GM19328 (cell line): Measurements from ENCODE around the gene STUM.
"Not testable (repeated sequence)": the region's sequence is repeated elsewhere in the genome, so short reads cannot be mapped to it uniquely, and the experiment has no call there.

ENCODE experiments used
- ATAC-seq: cut with Tn5 transposase; IDR thresholded peaks from one replicate; pipeline ENCODE4 v1.9.1; 2021; ENCODE audit warnings: mild to moderate bottlenecking, moderate library complexity; ENCODE audit not compliant: unreplicated experiment

Gene STUM

DNA sequence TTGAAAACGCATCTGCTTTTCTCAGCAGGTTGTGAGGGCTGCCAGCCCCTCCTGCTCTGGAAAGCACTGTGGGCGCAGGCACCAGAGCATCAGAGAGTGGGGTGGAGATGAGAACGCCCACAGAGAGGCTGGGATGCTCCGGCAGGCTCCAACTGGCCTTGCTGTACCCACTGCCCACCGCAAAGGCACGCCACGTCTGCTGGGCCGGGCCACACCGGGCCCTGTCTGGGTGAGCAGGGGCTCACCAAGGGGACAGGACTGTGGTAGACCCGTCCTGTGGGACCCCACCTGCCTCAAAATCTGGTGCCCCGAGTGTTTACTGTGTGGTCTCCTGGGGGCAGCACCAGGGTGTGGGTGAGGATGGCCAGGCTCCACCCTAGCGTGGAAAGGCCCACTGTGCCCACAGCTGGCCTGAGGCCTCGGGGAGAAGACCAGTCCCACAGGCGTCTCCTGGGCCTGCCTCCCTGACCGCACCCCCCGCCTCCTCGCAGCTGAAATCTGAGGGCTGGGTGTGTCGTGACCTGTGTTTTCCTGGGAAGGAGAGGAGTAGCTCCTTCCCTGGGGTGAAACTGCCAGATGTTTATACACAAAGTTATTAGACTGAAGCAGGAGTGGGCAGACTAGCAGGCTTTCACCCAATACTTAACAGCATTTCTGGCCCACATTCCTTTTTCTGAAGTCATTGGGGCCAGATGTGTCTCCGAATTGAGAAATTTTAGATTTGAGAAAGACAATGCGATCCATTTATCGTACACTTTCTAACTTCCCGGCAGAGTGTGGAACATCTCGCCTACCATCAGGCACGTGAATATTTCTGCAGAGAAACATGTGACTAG is 53.8 kb downstream of the STUM start:
- ATAC-seq = no peak

DNA sequence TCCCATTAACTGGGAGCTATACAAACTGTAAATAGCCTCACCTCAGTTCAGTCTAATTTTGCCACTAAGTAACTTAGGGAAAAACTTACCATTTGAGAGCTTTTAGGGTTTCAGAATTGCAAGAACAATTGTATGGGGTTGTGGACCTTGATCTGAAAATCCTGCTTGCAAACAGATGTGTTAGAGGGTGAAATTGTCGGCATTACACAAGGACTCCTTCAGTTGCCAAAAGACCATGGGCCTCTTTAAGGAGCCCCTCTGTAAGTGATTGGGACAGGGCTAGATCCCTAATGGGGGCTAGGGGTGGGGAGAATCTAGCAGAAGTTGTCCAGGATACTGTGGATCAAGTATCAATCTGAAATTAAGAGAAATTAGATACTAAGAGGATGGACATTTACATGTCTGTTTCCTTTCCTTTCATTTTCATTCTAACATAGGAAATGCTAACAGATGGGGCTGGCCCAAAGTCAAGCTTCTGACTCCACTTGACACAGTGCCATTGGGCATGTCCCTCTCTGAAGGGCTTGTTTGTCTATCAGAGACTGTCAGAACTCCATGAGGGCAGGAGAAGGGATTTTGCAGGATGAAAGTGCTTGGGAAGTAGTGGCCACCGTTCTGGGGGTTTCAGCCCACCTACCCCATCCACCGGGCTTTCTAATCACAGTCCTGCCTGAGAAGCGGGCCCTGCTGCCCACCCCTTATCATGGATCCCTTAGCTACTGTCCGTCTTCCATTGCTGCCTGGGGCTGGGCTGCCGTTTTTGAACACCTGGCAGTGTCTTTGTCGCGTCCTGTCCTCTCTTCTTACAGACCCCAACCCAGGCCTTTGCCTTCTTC is 54.7 kb downstream of the STUM start:
- ATAC-seq = no peak

DNA sequence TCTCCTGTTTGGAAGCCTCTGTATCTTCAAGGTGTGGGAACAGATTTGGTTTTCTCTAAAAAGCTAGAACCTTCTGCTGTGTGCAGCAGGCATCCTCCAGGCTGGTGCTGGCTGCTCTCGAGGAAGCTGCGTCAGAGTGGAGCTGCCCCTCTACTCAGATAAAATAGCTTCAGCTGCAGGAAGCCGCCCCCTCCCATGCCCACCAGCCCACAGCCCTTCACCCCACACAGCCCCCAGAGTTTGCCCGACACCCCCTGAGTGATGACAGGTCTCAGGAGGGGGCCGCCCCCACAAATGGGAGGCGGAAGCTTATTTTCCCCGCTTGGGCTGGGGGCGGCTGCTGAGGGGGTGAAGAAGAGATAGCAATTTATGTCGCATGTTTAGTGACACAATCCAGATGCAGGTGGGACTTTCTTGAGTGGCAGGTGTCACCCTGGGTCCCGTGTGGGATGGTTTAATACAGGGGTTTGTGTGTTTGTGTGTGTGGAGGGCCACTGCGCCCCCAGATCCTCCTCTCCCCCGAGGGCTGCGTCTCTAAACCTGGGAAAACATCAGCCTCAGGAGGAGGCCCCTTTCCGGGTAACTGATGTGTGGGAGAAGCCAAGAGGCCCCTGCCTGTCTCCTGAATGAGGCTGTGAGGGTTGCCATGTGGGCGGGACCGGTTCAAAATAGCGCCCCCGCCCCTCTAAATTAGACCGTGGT is 55.4 kb downstream of the STUM start:
- no peak for ATAC-seq

DNA sequence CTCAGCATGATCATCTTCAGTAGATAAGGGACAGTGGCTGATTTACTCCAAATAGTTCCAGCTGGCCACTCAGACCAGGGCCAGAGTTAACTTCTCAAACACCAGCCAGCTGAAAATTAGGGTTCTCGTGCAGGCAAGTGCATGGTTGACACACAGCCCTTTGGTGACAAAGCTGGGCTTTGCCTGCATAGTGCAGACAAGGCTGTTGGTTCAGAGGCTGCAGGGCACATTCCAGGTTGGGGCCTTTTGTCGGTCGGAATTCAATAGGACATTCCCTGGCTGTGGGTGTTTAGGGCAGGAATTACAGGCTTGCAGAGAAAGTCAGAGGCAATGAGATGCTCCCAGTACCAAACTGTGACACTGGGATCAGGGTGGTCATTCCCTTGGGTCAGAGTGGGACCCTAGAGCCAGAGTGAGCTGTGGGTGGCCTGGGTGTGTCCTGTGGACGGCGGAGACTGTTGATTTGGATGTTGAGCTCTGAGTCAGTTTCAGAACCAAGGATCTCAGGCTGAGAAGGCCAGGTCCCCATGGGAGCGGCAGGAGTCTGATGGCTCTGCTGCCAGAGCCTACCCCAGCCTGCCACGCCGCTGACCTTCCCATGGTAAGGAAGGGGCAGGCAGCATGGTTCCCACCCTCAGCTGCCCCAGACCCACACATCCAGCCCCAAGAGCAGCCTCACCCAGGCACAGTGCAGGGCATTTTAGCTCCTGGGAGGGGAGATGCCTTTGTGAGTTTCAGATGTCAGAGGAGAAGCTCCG is 56.2 kb downstream of the STUM start:
- no peak for ATAC-seq

DNA sequence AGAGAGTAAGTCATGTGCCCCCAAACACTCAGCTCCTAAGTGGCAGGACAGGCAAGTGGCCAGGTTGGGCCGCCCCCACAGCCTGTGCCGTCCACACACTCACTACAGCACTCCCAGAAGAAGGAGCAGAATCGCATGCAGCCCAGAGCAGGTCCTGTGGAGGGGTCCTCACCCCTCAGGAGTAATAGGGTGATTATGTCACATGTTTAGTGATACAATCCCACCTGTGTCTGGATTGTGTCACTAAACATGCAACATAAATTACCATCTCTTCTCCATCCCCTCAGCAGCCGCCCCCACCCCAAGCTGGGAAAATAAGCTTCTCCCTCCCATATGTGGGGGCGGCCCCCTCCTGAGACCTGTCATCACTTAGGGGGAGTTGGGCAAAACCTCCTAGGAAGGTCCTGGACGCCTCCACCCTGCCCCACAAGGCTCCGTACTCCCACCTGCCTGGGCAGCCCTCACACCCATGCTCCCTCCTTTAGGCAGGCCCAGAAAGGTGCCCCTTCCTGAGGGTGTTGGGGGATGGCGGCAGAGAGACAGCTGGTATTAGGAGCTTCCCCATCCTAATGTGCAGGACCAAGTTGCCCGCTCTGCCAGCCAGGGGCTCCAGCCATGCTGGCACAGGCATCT is 56.9 kb downstream of the STUM start:
- ATAC-seq = no peak

DNA sequence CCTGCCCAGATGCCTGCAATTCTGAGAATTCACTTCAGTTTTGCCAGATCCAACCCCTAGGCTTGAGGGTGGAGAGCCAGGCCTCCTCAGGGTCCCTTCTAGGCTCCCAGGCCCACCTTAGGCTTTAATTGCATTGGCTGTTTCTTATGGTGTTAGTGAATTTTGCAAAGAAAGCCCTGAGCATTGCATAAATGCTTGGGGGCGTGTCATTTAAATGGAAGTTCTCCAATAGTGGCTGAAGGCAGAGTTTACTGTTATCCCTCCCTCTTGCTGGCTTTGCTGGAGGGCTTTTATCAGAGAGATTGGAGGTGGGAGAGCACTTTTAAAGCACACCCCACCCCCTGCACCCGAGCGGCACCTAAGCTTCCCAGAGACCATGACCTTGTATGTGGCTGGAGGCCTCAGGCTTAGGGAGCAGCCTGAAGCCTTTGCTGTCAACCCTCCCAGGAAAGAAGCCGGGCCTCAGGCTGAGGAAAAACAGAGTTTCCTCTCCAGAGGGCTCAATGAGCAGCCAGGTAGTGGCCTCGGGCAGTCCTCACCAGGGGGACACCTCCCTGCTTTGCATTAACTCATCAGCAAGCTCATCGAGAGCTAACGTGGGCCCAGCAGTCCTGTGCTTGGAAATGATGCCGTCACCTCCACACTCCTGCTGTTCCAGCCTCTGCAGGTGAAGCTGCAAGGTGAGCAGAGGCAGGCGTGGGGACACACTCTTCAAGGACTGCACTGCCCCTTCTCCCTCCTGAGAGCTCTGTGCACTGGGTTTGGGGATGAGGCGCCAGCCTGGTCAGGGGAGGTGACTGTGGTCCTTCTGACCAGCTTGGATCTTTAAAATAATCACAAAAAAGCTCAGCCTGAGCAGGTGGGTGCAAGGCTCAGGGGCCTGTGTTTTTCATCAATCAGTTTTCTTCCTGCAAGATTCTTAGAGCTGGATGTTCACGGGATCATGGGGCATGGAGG is 58.0 kb downstream of the STUM start:
- ATAC-seq = no peak

DNA sequence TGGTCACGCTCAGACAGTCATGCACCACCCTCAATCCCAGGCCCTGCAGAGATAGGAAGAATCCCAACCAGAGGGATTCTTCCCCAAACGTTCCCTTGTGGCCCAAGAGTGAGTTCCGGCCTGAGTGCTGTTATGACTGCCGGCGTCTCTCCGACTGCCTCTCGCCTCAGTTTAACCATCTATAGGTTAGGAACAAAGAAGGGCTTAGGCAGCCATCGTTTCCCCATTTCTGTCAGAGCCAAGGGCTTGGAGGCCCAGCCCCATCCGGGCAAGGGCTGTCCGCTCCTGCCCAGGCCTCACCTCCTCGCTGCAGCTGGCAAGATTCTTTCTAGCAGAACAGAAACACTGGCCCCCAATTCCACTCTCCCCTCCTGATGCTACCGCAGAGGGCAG is 58.7 kb downstream of the STUM start:
- no peak for ATAC-seq

DNA sequence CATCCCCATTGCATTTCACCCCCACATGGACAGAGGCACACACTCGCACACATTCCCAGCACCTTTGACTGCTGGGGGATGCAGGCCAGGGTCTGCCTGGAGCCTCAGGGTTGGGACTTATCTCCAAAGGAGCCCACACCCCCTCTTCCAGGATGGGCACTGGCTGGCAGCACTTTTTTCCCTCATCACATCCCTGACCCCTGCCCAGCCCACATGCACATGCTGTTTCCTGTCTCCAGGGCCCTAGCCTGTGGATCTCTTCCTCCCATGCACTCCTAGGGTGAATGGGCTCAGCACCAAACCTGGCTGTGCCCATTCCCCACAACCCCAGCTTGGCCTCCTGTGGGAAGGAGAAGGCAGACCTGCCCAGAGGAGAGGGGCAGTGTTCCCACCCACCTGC is 59.3 kb downstream of the STUM start:
- ATAC-seq = no peak

DNA sequence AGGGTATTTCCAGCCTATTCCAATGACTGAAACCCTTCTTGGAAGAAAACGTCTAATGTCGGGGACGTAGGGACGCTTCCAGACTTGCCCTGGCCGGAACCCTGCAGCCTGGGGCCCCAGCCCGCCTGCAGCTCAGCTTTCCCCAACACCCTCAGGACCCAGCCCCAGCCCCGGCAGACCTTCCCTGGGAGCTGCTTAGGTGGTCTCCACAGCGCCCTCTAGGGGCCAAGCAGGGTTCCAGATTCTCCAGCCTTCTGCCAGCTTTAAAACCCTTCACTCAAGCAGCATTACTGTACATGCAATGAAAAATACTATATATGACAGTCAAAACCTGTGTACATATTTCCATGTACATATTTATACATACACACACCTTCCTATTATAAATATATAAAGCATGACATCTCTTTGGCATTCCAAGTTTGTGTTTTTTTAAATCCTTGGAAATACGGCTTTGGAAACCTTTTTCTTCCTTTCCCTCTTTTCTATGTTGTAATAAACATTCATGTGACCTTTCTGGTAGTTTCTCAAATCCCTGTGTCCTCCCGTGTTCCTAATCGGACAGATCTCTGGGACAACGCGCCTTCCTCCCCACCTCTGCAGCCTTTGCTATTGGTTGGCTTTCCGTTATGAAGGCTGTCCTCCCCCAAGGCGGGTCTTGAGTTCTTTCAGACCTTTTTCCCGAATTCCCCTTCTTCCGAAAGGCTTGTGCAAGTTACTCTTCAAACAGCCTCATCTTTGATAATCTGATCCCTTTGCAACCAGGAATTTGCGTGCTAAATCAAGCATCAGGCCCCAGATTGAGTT is 60.3 kb downstream of the STUM start:
- no peak for ATAC-seq

DNA sequence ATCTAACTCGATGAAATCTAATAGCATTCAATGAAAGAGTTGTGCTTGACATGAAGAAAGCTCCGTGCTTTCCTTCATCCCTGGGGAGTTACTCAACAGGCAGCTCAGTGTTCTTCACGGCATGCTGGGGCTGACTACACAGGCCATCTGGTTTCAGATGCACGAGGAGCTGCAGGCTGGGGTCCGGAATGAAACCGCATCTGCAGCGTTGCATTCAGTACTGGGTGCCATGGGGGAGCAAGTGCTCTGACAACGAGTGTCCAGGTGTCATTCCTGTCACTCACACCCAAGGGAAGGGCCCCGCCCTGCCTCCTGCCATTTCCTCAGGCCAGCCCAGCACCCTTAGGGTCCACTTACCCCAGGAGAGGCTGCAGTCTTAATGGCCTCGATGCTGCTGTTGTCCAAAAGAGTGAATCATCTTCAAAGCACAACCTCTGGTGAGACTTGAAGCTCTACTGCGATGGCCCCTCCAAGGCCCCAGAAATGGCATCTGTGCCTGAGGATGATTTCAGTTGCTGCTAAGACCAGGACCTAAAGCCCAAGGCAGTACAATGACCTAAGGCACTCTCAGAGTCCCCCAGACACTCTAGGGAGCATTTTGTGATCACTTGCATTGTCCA is 61.4 kb downstream of the STUM start:
- ATAC-seq = no peak

DNA sequence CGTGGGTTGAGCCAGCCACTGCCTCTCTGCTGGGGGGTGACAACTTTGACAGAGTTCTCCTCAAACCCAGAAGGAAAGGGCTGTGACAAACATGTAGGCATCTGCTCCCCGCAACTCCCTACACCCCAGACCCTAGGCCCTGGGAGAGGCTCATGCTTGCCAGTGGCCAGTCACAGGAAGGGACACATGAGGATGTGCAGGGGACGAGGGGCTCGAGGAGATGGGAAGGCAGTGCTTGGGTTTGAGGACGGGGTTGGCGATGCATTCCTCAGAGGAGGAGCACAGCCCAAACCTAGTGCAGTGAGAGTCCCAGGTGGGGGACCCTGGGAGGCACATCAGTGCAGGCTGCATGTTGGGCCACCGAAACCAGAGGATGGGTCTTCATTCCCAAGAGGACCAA is 62.1 kb downstream of the STUM start:
- no peak for ATAC-seq

DNA sequence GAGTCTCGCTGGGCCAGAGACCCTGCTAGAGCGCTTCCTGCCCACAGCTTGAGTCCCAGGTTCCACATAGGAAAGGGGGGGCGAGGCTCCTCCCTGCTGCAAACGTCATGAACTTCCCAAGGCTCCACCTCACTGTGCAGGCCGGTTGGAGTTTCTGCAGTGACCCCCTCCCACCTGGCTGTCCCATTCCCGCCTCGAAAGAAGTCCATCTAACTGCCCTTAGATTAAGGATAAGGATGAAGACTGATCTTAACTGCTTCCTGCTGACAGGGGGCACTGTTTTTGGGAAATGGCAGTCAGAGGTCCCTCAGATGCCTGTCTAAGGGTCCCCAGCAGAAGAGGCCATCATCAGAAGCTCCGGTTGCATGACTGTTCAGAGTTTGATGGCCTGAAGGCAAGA is 62.7 kb downstream of the STUM start:
- no peak for ATAC-seq

DNA sequence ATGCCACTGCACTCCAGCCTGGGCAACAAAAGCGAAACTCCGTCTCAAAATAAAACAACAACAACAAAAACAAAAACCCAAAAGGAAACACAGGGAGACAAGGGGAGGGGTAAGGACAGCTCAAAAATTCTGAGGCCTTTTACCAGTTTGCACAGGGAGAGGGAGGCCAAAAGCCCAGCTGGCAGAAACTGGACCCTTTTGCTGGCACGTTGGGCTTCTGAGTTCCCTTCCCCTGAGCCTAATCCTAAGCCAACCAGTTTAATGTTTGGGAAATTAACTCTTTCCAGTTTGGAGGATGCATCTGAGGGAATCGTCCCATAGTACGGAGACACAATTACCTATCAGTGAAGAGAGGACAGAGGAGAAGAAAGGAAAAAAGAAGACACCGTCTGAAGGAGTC is 63.4 kb downstream of the STUM start:
- not testable (repeated sequence) for ATAC-seq

DNA sequence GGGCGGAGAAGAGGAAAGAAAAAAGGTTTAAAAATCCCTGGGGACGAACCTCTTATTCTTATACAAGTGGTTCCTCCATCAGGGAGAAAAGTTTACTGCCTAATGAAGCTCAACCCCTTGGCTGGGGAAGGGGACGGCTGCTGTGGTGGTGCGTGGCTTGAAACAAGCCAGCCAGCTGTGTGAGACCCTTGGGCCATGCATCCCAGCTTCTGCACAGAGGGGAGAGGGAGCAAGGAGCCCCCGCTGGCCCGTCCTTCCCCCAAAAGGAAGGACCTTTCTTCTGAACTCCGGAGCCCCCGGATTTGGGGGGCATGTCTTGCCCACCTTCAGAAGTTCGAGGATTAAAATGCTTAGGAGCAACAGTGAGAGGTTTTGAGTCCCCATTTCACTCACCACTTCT is 67.3 kb downstream of the STUM start:
- ATAC-seq = no peak

DNA sequence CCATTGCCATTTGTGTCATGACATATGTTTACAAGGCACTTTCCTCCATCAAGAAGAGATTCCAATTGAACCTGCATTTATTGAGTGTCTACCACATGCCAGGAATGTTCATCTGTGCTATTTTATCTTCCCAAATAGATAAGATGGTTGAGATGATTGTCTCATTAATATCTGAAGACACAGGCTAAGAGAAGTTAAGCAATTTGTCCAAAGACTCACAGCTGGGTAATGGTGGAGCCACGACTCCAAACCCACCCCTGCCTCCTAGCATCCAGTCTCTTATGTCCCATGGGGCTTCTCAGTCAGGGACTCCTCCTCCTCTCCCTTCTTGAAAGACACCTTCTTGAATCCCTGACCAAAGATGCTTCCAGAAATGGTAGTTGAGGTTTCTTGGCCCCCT is 68.1 kb downstream of the STUM start:
- ATAC-seq = no peak

DNA sequence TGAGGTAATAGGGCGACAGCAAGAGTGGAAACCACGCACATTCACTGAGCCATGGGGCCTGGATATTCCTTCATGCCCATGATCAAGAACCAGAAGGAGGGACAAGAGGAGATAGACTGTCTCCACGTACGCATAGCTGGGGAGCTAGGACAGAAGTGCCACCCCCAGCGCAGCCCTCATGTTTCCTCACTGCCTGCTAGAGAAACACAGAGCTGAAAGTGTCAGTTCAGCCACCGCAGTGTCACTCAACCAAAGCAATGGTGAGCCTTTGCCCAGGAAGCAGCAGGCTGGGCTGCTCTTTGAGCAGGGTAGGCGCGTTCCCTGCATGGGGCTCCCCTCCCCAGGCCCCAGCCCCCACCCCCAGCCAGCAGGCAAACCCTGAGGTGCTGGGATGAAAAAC is 68.5 kb downstream of the STUM start:
- no peak for ATAC-seq

DNA sequence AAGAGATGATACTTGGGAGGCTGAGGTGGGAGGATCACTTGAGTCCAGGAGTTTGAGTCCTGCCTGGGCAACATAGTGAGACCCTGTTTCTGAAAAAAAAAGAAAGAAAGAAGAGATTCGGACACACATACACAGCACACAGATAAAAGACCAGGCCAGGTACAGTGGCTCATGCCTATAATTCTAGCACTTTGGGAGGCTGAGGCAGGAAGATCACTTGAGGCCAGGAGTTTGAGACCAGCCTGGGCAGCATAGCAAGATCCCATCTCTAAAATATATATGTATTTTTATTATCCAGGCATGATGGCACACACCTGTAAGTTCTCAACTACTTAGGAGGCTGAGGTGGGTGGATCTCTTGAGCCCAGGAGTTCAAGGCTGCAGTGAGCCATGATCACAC is 69.2 kb downstream of the STUM start:
- ATAC-seq = not testable (repeated sequence)

DNA sequence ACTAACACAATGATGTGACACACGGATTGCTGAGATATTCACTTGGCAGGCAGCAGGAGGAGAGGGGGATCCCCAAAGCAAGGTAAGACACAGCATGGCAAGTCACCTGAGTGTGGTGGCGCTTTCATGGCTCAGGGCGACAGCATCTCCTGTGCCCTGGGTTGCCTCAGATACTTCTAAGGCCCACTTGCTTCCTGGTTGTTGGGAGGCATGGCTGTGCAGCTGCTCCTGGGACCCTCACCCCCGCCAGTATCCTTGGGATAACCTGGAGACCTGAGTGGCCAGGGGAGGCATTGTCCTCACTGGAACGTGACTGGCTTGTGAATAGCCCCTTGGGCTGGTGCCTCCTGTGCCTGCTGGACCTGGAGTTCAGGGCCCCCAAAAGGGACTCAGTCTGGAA is 69.8 kb downstream of the STUM start:
- ATAC-seq = no peak
